Measurements from ENCODE around the gene PLXDC2. TPM values are rescaled to one million over a fixed set of nuclear protein-coding genes. Genes with fewer than 3 reads are reported as not detected.

The PLXDC2 gene
- total RNA-seq, 1 donor from 2014 or later: 51.3 TPM

DNA sequence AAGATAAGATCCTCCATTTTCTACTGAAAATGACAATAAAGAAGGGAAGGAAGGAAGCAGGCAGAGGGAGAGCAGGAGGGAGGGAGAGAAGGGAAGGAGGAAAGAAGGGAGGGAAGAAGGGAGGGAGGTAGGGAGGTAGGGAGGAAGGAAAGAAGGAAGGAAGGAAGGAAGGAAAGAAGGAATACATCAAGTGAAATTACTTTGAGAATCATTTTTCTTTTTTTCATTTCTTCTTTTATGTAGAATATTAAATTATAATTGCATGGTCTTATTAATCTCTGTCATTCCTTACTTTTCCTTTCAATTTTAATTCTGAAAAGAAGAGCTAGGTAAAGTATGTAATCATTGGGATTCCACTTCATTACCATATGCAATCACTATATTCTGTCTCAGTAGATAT is 97.8 kb downstream of the PLXDC2 start:
- TF ChIP-seq POLR2AphosphoS5 (IDR thresholded peaks at IDR 0.05; ENCODE audit: insufficient read depth in 1 of 2, low read depth in 1 of 2) (no peak), POLR2A (IDR thresholded peaks at IDR 0.05) (no peak)
- TF ChIP-seq, protein P1, sequence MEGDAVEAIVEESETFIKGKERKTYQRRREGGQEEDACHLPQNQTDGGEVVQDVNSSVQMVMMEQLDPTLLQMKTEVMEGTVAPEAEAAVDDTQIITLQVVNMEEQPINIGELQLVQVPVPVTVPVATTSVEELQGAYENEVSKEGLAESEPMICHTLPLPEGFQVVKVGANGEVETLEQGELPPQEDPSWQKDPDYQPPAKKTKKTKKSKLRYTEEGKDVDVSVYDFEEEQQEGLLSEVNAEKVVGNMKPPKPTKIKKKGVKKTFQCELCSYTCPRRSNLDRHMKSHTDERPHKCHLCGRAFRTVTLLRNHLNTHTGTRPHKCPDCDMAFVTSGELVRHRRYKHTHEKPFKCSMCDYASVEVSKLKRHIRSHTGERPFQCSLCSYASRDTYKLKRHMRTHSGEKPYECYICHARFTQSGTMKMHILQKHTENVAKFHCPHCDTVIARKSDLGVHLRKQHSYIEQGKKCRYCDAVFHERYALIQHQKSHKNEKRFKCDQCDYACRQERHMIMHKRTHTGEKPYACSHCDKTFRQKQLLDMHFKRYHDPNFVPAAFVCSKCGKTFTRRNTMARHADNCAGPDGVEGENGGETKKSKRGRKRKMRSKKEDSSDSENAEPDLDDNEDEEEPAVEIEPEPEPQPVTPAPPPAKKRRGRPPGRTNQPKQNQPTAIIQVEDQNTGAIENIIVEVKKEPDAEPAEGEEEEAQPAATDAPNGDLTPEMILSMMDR (IDR thresholded peaks at IDR 0.05): no peak

DNA sequence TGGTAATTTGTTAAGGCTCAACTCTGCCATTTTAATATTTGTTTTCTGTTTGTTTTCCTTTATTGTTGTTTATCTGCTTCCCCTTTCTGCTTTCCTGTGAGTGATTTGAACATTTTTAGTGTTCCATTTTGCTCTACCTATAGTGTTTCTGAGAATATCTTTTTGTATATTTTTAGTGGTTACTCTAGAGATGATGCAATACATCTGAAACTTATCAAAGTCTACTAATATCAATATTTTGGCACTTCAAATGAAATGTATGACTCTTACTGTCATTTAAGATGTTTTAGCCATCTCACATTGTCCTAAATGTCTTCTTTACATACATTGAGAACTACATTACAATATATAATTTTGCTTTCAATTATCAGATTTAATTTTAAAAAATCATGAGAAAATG is 98.9 kb downstream of the PLXDC2 start:
- TF ChIP-seq POLR2A (IDR thresholded peaks at IDR 0.05) (no peak), POLR2AphosphoS5 (IDR thresholded peaks at IDR 0.05; ENCODE audit: insufficient read depth in 1 of 2, low read depth in 1 of 2) (no peak)
- TF ChIP-seq, protein P1 (IDR thresholded peaks at IDR 0.05): no peak
- Histone ChIP-seq H3K9me3 (no peaks in the 10 kb centered on the region), H3K4me1 (peaks cover 21% of the 10 kb centered on the region), H3K27me3 (no peaks in the 10 kb centered on the region), H3K4me3 (no peak overlapping the region), H3K27ac (no peak overlapping the region), H3K36me3 (no peaks in the 10 kb centered on the region)
- no peak for DNase-seq (ENCODE audit: extremely low spot score in 2 of 2)
- intact Hi-C loops (cut with DNase I): no loop called here

More for the DNA sequence above, 97.8 kb downstream of the PLXDC2 start:
- no peak overlapping the region for H3K4me3 ChIP-seq
- intact Hi-C loops (cut with DNase I): no loop called here
- no peak overlapping the region for H3K27ac ChIP-seq
- peaks cover 14% of the 10 kb centered on the region for H3K4me1 ChIP-seq
- no peaks in the 10 kb centered on the region for H3K27me3 ChIP-seq
- H3K36me3 ChIP-seq: no peaks in the 10 kb centered on the region
- H3K9me3 ChIP-seq: no peaks in the 10 kb centered on the region
- DNase-seq (ENCODE audit: extremely low spot score in 2 of 2): no peak

DNA sequence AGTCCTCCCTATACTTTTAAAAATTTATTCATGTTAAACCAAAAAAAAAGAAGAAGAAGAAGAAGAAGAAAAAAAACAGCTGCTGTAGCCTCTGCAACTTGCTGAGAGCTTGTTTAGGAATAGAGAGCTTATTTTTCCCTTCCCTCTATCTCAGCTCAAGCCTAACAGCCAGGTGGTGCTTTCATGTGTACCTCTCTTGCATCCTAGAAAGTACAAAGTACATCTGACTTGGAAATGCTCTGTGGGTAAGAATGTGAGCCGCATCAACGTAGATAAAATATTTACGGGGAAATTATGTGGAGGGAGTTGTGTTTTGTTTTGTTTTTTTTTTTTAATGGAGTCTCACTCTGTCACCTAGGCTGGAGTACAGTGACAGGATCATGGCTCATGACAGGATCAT is 99.6 kb downstream of the PLXDC2 start:
- no peaks in the 10 kb centered on the region for H3K9me3 ChIP-seq
- TF ChIP-seq, protein P1 (IDR thresholded peaks at IDR 0.05): no peak
- TF ChIP-seq POLR2AphosphoS5 (IDR thresholded peaks at IDR 0.05; ENCODE audit: insufficient read depth in 1 of 2, low read depth in 1 of 2) (no peak), POLR2A (IDR thresholded peaks at IDR 0.05) (no peak)
- H3K36me3 ChIP-seq: no peaks in the 10 kb centered on the region
- intact Hi-C loops (cut with DNase I): no loop called here
- DNase-seq (ENCODE audit: extremely low spot score in 2 of 2): no peak
- no peaks in the 10 kb centered on the region for H3K27me3 ChIP-seq
- no peak overlapping the region for H3K4me3 ChIP-seq
- H3K27ac ChIP-seq: no peak overlapping the region
- peaks cover 28% of the 10 kb centered on the region for H3K4me1 ChIP-seq

- intact Hi-C loops (cut with DNase I): no loop called here
- Histone ChIP-seq H3K4me1 (peaks cover 46% of the 10 kb centered on the region), H3K4me3 (no peak overlapping the region), H3K9me3 (no peaks in the 10 kb centered on the region), H3K36me3 (no peaks in the 10 kb centered on the region), H3K27ac (no peak overlapping the region), H3K27me3 (no peaks in the 10 kb centered on the region)
- DNase-seq (ENCODE audit: extremely low spot score in 2 of 2): no peak
- TF ChIP-seq POLR2AphosphoS5 (IDR thresholded peaks at IDR 0.05; ENCODE audit: insufficient read depth in 1 of 2, low read depth in 1 of 2): no peak
- no peak for TF ChIP-seq POLR2A (IDR thresholded peaks at IDR 0.05)
- TF ChIP-seq, protein P1 (IDR thresholded peaks at IDR 0.05): no peak
These were observed 101.7 kb downstream of the PLXDC2 start for GRCh38 chr10:19917751-19918478.

GRCh38 chr10:19918794-19919193 is 102.6 kb downstream of the PLXDC2 start:
- Histone ChIP-seq H3K9me3 (no peaks in the 10 kb centered on the region), H3K4me1 (peaks cover 54% of the 10 kb centered on the region), H3K27ac (no peak overlapping the region), H3K36me3 (no peaks in the 10 kb centered on the region), H3K27me3 (no peaks in the 10 kb centered on the region), H3K4me3 (no peak overlapping the region)
- intact Hi-C loops (cut with DNase I): no loop called here
- TF ChIP-seq POLR2AphosphoS5 (IDR thresholded peaks at IDR 0.05; ENCODE audit: insufficient read depth in 1 of 2, low read depth in 1 of 2): no peak
- TF ChIP-seq, protein P1 (IDR thresholded peaks at IDR 0.05): no peak
- TF ChIP-seq POLR2A (IDR thresholded peaks at IDR 0.05): no peak
- DNase-seq (ENCODE audit: extremely low spot score in 2 of 2): no peak

Measured in vagina (tissue), 2 donors.